Endodermal cell (in vitro differentiated cells): ENCODE data around the gene ATP5F1B. TPM values are rescaled to one million over a fixed set of nuclear protein-coding genes. Genes with fewer than 3 reads are reported as not detected.
A peak's percentile ranks its signal among the peaks of the same experiment; 100 is the strongest.

ENCODE experiments used
- DNase-seq: peaks from one replicate; pipeline ENCODE4 v3.0.0-alpha.2; 2017
- H3K27ac ChIP-seq: 2 replicates; pipeline ENCODE4 v1.5.1; 2013; ENCODE audit warnings: mild to moderate bottlenecking, low read depth, low read length, moderate library complexity
- H3K27me3 ChIP-seq: 2 replicates; pipeline ENCODE4 v1.6.1; 2013; ENCODE audit warnings: mild to moderate bottlenecking, low read length, moderate library complexity; ENCODE audit not compliant: insufficient read depth, control insufficient read depth, poor library complexity, severe bottlenecking
- H3K36me3 ChIP-seq: 2 replicates; pipeline ENCODE4 v1.7.0; 2013; ENCODE audit warnings: mild to moderate bottlenecking, low read length, moderate library complexity; ENCODE audit not compliant: control insufficient read depth, insufficient read depth
- H3K4me1 ChIP-seq: one replicate; pipeline ENCODE4 v1.7.0; 2013; ENCODE audit warnings: low read length; ENCODE audit not compliant: control insufficient read depth, insufficient read depth
- H3K4me3 ChIP-seq: 2 replicates; pipeline ENCODE4 v1.5.1; 2013; ENCODE audit warnings: mild to moderate bottlenecking, low read length, moderate library complexity
- H3K9ac ChIP-seq: 2 replicates; pipeline ENCODE4 v1.6.1; 2013; ENCODE audit warnings: mild to moderate bottlenecking, low read length, moderate library complexity; ENCODE audit not compliant: poor library complexity, severe bottlenecking; ENCODE audit errors: extremely low read depth
- H3K9me3 ChIP-seq: 2 replicates; pipeline ENCODE4 v1.6.1; 2013; ENCODE audit warnings: mild to moderate bottlenecking, low read length, moderate library complexity; ENCODE audit not compliant: control insufficient read depth
- H3K27ac Mint-ChIP-seq: 2 replicates; pipeline ENCODE4 v1.8.0; 2020; ENCODE audit warnings: mixed read lengths
- H3K27me3 Mint-ChIP-seq: 2 replicates; pipeline ENCODE4 v1.8.0; 2021; ENCODE audit warnings: mild to moderate bottlenecking, mixed read lengths; ENCODE audit not compliant: insufficient read depth
- H3K36me3 Mint-ChIP-seq: 2 replicates; pipeline ENCODE4 v1.8.0; 2020; ENCODE audit warnings: low read depth, mixed read lengths
- H3K4me1 Mint-ChIP-seq: 2 replicates; pipeline ENCODE4 v1.8.0; 2020; ENCODE audit warnings: mixed read lengths
- H3K4me3 Mint-ChIP-seq: 2 replicates; pipeline ENCODE4 v1.8.0; 2020; ENCODE audit warnings: mild to moderate bottlenecking, moderate library complexity, mixed read lengths
- H3K9me3 Mint-ChIP-seq: 2 replicates; pipeline ENCODE4 v1.8.0; 2020; ENCODE audit warnings: mild to moderate bottlenecking, mixed read lengths
- WGBS, 2 experiments: methylation state at CpG; one replicate each; pipeline versions ENCODE4 v1.1.5 to v1.1.7; 2013; ENCODE audit warnings: missing lambda C conversion rate in 2 of 2, mixed read lengths in 1 of 2; ENCODE audit not compliant: insufficient coverage in 1 of 2, insufficient read length in 1 of 2; 5-methylcytosine and 5-hydroxymethylcytosine counted together
- total RNA-seq, 2 donors: library from RNA; stranded (reverse); fragmentation: NEBNext Ultra II Directional in 1 of 2; extraction: Animal tissue kit (Norgen Biotek cat#: 25700) in 1 of 2; gene quantifications; 2 replicates in 1 of 2; 3 replicates in 1 of 2; pipeline ENCODE4 v1.2.1, GENCODE V29; 2021
- TF ChIP-seq, protein P1 (sequence below): fragments of 200-600 bp; sonication (generic); conservative IDR thresholded peaks from 2 replicates; pipeline ENCODE4 v1.5.0; 2021; ENCODE audit warnings: antibody characterized with exemption, mild to moderate bottlenecking

The ATP5F1B gene
- total RNA-seq, 2 donors from 2014 or later: 653 to 681 TPM

DNA sequence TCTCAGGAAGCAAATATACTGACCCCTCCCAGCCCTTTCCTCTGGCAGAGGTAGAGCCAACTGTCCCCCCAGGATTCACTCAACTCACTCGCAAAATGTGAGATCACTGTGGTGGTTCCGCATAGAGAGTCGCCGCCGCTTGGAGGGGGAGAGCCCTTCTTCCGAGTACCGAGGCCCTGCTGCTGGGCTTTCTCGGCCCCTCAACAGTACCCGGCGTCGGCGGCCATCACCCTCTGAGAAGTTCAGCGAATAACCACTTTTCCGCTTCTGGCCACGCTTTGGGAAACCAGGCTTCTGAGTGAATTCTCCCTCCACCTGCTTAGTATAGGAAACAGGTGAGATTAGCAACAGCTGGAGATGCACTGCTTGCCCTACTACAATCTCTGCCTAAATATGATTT is 46.7 kb downstream of the ATP5F1B start:
- no peak overlapping the region for H3K9ac ChIP-seq
- H3K27ac Mint-ChIP-seq: no peak overlapping the region
- H3K36me3 Mint-ChIP-seq: peaks cover 76% of the 10 kb centered on the region
- no peaks in the 10 kb centered on the region for H3K9me3 Mint-ChIP-seq
- TF ChIP-seq, protein P1, sequence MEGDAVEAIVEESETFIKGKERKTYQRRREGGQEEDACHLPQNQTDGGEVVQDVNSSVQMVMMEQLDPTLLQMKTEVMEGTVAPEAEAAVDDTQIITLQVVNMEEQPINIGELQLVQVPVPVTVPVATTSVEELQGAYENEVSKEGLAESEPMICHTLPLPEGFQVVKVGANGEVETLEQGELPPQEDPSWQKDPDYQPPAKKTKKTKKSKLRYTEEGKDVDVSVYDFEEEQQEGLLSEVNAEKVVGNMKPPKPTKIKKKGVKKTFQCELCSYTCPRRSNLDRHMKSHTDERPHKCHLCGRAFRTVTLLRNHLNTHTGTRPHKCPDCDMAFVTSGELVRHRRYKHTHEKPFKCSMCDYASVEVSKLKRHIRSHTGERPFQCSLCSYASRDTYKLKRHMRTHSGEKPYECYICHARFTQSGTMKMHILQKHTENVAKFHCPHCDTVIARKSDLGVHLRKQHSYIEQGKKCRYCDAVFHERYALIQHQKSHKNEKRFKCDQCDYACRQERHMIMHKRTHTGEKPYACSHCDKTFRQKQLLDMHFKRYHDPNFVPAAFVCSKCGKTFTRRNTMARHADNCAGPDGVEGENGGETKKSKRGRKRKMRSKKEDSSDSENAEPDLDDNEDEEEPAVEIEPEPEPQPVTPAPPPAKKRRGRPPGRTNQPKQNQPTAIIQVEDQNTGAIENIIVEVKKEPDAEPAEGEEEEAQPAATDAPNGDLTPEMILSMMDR: no peak
- no peak for DNase-seq
- no peak overlapping the region for H3K4me3 ChIP-seq
- no peak overlapping the region for H3K4me3 Mint-ChIP-seq
- no peak overlapping the region for H3K27ac ChIP-seq
- H3K27me3 Mint-ChIP-seq: no peaks in the 10 kb centered on the region
- H3K9me3 ChIP-seq: no peaks in the 10 kb centered on the region
- H3K27me3 ChIP-seq: no peaks in the 10 kb centered on the region
- no peaks in the 10 kb centered on the region for H3K4me1 ChIP-seq
- H3K36me3 ChIP-seq: peaks cover 93% of the 10 kb centered on the region
- H3K4me1 Mint-ChIP-seq: peaks cover 13% of the 10 kb centered on the region
- 95 to 98% methylated on average over 10 to 15 of the region's 15 CpGs for WGBS, 2 experiments

GRCh38 chr12:56596815-56597214 is 49.0 kb downstream of the ATP5F1B start:
- H3K36me3 ChIP-seq: peaks cover 70% of the 10 kb centered on the region
- Mint-ChIP-seq H3K27me3 (no peaks in the 10 kb centered on the region), H3K4me3 (no peak overlapping the region), H3K36me3 (peaks cover 63% of the 10 kb centered on the region), H3K27ac (peak overlapping the region; percentile 64), H3K9me3 (no peaks in the 10 kb centered on the region), H3K4me1 (peaks cover 15% of the 10 kb centered on the region)
- H3K4me1 ChIP-seq: no peaks in the 10 kb centered on the region
- H3K4me3 ChIP-seq: no peak overlapping the region
- H3K9me3 ChIP-seq: no peaks in the 10 kb centered on the region
- peak; percentile 86 for DNase-seq
- TF ChIP-seq, protein P1: no peak
- WGBS, 2 experiments: 87% methylated on average over 3 of the region's 3 CpGs; no CpG with 5 or more reads in 1 of the 2 experiments
- no peaks in the 10 kb centered on the region for H3K27me3 ChIP-seq
- no peak overlapping the region for H3K27ac ChIP-seq
- H3K9ac ChIP-seq: no peak overlapping the region

GRCh38 chr12:56593909-56594621 is 51.7 kb downstream of the ATP5F1B start:
- DNase-seq: peak; percentile 95
- Histone ChIP-seq H3K9me3 (no peaks in the 10 kb centered on the region), H3K9ac (no peak overlapping the region), H3K4me3 (no peak overlapping the region), H3K27me3 (no peaks in the 10 kb centered on the region), H3K36me3 (peaks cover 43% of the 10 kb centered on the region), H3K27ac (no peak overlapping the region), H3K4me1 (no peaks in the 10 kb centered on the region)
- Mint-ChIP-seq H3K27me3 (no peaks in the 10 kb centered on the region), H3K4me1 (peaks cover 18% of the 10 kb centered on the region), H3K36me3 (peaks cover 42% of the 10 kb centered on the region), H3K4me3 (no peak overlapping the region), H3K9me3 (no peaks in the 10 kb centered on the region), H3K27ac (peak overlapping the region; percentile 96)
- TF ChIP-seq, protein P1: peak; percentile 90
- 58% methylated on average over 7 to 8 of the region's 8 CpGs for WGBS, 2 experiments
